Upper lobe of right lung (tissue), 1 donor: ENCODE data around the gene GFPT1. TPM values are rescaled to one million over a fixed set of nuclear protein-coding genes. Genes with fewer than 3 reads are reported as not detected.

Experiments used
- ATAC-seq: fragments of 200-7000 bp; cut with Tn5 transposase; one replicate; pipeline ENCODE4 v1.9.1; 2020; ENCODE audit warnings: mild to moderate bottlenecking, moderate library complexity
- DNase-seq: peaks from one replicate; pipeline ENCODE4 v3.0.0-alpha.2; 2020
- H3K27ac ChIP-seq: fragments of 200-600 bp; one replicate; pipeline ENCODE4 v1.8.0; 2022
- H3K27me3 ChIP-seq: fragments of 200-600 bp; one replicate; pipeline ENCODE4 v1.8.0; 2022; ENCODE audit warnings: mild to moderate bottlenecking
- H3K36me3 ChIP-seq: fragments of 200-600 bp; one replicate; pipeline ENCODE4 v1.8.0; 2022
- H3K4me1 ChIP-seq: fragments of 200-600 bp; one replicate; pipeline ENCODE4 v1.8.0; 2022
- H3K4me3 ChIP-seq: fragments of 200-600 bp; one replicate; pipeline ENCODE4 v1.8.0; 2022; ENCODE audit warnings: mild to moderate bottlenecking
- H3K9me3 ChIP-seq: fragments of 200-600 bp; one replicate; pipeline ENCODE4 v1.8.0; 2022
- CTCF ChIP-seq: fragments of 200-600 bp; IDR thresholded peaks from one replicate; pipeline ENCODE4 v1.8.0; 2022; ENCODE audit warnings: antibody characterized with exemption
- intact Hi-C: fragments of 100-400 bp; cut with DNase I; formaldehyde crosslinking; loops from one replicate; pipeline ENCODE4 v1.11.0; 2022
- long read RNA-seq: library from polyadenylated mRNA; unstranded; transcript quantifications from one replicate; pipeline ENCODE4 v2.0.0, GENCODE V29; 2021
- total RNA-seq: library from RNA; stranded (reverse); fragmentation: NEBNext Ultra II Directional; extraction: Animal tissue kit (Norgen Biotek cat#: 25700); gene quantifications from one replicate; pipeline ENCODE4 v1.2.1, GENCODE V29; 2021
- donor health status: DM: no; HTN: yes; CAD: no; lungs with severe emphysema.

GFPT1 gene
- total RNA-seq = 68.2 TPM
- long read RNA-seq, full-length matches to known transcripts = 131 of 151 reads
- long read RNA-seq, partial matches to known transcripts = 6 of 151 reads
- long read RNA-seq, other reads (novel, unspliced or antisense) = 14 of 151 reads

DNA sequence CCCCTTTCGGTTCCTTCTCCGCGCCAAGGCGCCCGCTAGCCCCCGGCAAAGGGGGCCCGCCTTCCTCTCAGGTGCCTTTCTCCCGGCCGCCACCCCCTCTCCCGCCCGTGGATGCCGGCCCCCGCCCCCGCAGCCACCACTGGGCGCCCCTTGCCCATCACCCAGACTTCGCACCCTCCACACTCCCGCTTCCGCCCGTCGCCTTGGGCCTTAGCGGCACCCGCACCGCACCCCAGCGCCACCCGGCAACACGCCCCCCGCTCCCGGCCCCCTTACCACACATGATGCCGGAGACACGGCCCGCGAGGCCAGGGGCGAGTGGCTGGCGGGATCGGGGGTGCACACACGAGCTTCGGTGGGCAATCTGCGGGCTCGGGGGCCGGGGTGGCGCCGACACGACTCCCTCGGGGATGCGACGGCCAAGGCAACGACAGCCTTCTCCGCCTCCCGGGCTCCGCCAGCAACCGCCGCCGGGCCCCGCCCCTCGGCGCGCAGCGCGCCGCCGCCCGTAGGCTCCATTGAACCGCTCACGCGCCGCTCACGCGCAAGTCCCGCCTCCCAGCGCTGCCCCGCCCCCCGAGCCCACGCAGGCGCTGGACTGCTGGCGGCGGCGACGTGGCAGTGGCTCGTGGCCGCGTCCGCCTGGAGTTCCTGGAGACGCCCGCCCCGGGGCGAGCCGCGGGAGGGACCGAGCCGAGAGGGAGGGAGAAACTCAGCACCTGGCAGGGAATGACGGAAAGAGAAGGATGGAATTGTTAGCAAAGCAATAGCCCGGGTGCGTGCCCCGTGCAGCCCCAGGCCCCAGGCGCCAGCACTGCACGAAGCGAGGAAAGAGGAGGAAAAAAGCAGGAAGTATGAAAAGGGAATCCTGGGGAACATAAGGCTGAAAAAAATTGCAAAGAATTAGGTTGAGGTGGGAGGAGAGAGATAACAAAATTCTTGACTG is at the start of gene GFPT1:
Gene GFPT1 (minus strand): TSS at position 439 of the 946 bp plus-strand sequence. CDS start 156 bp downstream, at position 283.
- Histone ChIP-seq H3K9me3 (no peaks in the 10 kb centered on the region), H3K27me3 (no peaks in the 10 kb centered on the region), H3K4me1 (peaks cover 28% of the 10 kb centered on the region), H3K36me3 (no peaks in the 10 kb centered on the region), H3K27ac (peak within 1 kb of the TSS; percentile 84), H3K4me3 (peak within 1 kb of the TSS; percentile 88)
- intact Hi-C loops = no loop called here
- DNase-seq = peak; percentile 98
- TF ChIP-seq CTCF = no peak
- ATAC-seq = peak; percentile 99

GRCh38 chr2:69436596-69436937 is 49.5 kb upstream of the GFPT1 start:
- Histone ChIP-seq H3K27me3 (no peaks in the 10 kb centered on the region), H3K4me3 (peak overlapping the region; percentile 93), H3K27ac (peak overlapping the region; percentile 96), H3K4me1 (peaks cover 13% of the 10 kb centered on the region), H3K9me3 (no peaks in the 10 kb centered on the region), H3K36me3 (peaks cover 2% of the 10 kb centered on the region)
- intact Hi-C loops = no loop called here
- DNase-seq (no peak), ATAC-seq (no peak)
- no peak for TF ChIP-seq CTCF

GRCh38 chr2:69434753-69435152 is 47.7 kb upstream of the GFPT1 start:
- TF ChIP-seq CTCF = no peak
- H3K27ac ChIP-seq = no peak overlapping the region
- H3K4me1 ChIP-seq = peaks cover 13% of the 10 kb centered on the region
- ATAC-seq (no peak), DNase-seq (no peak)
- H3K4me3 ChIP-seq = no peak overlapping the region
- no peaks in the 10 kb centered on the region for H3K27me3 ChIP-seq
- intact Hi-C loops = no loop called here
- peaks cover 20% of the 10 kb centered on the region for H3K36me3 ChIP-seq
- no peaks in the 10 kb centered on the region for H3K9me3 ChIP-seq

DNA sequence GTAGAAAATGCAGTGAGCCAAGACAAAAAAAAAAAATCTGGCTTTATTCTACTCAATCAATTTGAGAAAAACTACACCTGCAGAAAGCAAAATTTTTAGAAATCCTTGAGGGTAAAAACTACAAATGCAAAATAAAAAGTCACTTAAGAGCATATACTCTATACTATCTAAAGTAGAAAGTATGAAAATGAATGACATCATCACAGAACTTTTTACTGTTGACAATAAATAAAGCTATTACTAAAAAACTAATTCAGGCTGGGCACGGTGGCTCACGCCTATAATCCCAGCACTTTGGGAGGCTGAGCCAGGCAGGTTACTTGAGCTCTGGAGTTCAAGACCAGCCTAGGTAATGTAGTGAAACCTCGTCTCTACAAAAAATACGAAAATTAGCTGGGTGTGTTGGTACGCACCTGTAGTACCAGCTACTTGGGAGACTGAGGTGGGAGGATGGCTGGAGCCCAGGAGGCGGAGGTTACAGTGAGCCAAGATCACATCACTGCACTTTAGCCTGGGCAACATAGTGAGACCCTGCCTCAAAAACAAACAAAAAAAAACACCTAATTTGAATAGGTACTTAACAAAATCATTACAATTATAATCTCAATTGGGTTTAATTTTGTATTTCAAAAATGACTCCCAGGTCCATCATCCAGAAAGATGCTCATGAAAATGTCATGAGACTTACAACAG is 42.6 kb upstream of the GFPT1 start:
- H3K9me3 ChIP-seq = no peaks in the 10 kb centered on the region
- no peaks in the 10 kb centered on the region for H3K4me1 ChIP-seq
- no peak for ATAC-seq
- no peak for TF ChIP-seq CTCF
- intact Hi-C loops = no loop called here
- peaks cover 60% of the 10 kb centered on the region for H3K36me3 ChIP-seq
- no peak for DNase-seq
- H3K4me3 ChIP-seq = no peak overlapping the region
- no peaks in the 10 kb centered on the region for H3K27me3 ChIP-seq
- H3K27ac ChIP-seq = no peak overlapping the region

- ATAC-seq = no peak
- Histone ChIP-seq H3K36me3 (peaks cover 60% of the 10 kb centered on the region), H3K4me3 (no peak overlapping the region), H3K27ac (no peak overlapping the region), H3K4me1 (no peaks in the 10 kb centered on the region), H3K27me3 (no peaks in the 10 kb centered on the region), H3K9me3 (no peaks in the 10 kb centered on the region)
- TF ChIP-seq CTCF = no peak
- no peak for DNase-seq
- intact Hi-C loops = no loop called here
These were observed 42.0 kb upstream of the GFPT1 start for GRCh38 chr2:69428981-69429380.
